GM19372 (cell line): ENCODE data around the gene ARFIP1.
"Not testable (repeated sequence)": the region's sequence is repeated elsewhere in the genome, so short reads cannot be mapped to it uniquely, and the experiment has no call there.

Experiments
- ATAC-seq: cut with Tn5 transposase; IDR thresholded peaks from one replicate; pipeline ENCODE4 v1.9.1; 2021; ENCODE audit warnings: mild to moderate bottlenecking, low read depth, moderate library complexity; ENCODE audit not compliant: unreplicated experiment

Gene ARFIP1

GRCh38 chr4:152836936-152837335 is 57.2 kb downstream of the ARFIP1 start:
- no peak for ATAC-seq

DNA sequence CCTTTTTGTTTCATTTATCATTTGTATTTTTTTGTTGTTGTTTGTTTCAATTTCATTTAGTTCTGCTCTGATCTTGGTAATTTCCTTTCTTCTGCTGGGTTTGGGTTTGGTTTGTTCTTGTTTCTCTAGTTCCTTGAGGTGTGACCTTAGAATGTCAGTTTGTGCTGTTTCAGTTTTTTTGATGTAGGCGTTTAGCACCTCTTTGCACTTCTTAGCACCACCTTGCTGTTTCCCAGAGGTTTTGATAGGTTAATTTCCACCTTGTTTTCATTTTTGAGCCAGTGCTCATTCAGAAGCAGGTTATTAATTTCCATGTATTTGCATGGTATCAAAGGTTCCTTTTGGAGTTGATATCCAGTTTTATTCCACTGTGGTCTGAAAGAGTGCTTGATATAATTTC is 60.0 kb downstream of the ARFIP1 start:
- not testable (repeated sequence) for ATAC-seq

DNA sequence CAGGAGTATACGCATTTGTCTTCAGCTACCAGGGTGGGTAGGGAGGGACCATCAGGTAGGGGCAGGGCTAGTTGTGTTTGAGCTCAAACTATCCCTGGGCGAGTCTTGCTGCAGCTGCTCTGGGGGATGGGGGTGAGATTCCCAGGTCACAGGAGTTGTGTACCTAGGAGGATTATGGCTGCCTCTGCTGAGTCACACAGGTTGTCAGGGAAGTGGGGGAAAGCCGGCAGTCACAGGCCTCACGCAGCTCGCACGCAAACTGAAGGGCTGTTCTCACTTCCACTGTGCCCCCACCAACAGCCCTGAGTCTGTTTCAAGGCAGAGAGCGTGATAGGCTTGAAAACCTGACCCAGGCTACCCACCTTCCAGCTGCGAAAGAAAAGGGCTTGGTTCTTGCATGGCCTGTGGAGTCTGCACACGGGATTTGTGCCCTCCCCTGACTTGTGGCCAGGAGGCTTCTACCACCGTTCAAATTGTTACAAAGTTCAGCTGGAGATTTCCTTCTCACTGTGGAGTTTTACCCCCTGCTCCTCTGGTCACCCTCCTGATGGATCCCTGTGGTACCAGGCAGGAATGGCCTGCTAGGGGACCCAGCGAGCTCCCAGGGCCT is 63.8 kb downstream of the ARFIP1 start:
- ATAC-seq, result no peak

DNA sequence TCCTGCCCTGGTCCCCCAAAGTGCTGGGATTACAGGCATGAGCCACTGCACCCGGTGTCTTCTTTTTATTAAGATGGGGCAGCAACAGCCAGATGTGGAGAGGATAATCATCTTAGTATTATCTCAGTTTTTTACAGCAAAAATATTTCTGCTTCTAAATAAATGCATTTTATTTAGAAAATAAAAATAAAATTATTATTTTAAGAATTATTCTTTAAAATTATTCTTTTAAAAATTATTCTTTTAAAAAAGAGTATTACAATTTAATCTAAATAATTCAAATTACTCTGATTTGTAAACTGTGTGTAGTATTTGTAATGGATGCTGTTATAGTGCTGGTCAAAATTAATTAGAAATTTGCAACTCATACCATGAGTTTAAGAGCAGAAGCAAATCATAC is 67.6 kb downstream of the ARFIP1 start:
- no peak for ATAC-seq

DNA sequence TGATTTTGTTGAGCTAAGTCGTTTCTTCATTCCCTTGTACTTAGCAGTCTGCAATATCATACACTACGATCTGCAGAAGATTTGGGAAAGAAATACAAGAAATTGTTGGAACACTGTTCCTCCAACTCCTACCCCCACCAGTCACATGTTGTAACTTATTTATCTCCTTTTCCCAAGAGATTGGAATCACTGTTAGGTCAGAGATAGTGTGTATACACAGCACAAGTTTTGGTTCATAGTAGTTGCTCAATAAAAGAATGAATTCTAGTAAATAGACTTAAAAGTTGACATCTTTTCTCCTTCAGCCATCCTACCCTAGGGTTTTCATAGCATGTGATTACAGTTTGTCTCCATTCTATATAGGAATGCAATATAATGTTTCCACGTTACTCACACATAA is 68.8 kb downstream of the ARFIP1 start:
- ATAC-seq, result no peak

GRCh38 chr4:152849350-152849749 is 69.6 kb downstream of the ARFIP1 start:
- no peak for ATAC-seq

DNA sequence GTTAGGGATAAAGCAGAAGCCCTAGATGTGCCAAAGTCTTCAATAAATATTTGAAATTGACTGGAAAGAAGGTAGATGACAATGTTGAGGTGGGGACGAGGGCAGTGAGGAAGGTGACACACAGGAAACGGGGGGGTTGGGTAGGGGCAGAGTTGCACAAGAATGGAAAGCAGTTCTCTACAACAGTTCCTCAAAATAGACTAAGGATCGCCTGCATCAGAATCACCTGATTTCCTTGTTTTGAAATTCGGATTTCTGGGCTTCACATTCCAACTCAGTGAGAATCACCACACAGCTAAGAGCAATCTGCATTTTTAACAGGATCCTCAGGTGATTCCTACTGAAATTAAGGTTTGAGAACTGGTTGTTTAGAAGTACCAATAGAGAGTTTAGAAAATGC is 70.6 kb downstream of the ARFIP1 start:
- ATAC-seq, result no peak

DNA sequence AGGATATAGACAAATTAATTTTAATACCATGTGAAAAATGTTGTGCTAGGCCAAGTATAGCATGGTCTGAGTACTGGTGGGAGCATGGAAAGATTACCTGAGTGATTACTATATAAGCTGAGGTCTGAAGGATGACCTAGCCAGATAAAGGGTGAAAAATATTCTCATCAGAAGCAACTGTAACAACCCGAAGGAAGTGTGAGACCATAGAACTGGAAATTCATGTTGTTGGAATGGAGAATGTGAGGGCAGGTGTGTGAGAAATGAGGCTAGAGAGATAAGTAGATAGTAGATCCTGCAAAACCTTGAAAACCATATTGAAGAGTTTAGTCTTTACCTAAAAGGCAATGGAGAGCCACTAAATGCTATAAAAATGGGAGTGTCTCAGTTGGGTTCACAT is 71.5 kb downstream of the ARFIP1 start:
- no peak for ATAC-seq

GRCh38 chr4:152853293-152853692 is 73.5 kb downstream of the ARFIP1 start:
- ATAC-seq, result no peak

GRCh38 chr4:152854016-152854415 is 74.3 kb downstream of the ARFIP1 start:
- ATAC-seq, result not testable (repeated sequence)

GRCh38 chr4:152856960-152857359 is 77.2 kb downstream of the ARFIP1 start:
- no peak for ATAC-seq

DNA sequence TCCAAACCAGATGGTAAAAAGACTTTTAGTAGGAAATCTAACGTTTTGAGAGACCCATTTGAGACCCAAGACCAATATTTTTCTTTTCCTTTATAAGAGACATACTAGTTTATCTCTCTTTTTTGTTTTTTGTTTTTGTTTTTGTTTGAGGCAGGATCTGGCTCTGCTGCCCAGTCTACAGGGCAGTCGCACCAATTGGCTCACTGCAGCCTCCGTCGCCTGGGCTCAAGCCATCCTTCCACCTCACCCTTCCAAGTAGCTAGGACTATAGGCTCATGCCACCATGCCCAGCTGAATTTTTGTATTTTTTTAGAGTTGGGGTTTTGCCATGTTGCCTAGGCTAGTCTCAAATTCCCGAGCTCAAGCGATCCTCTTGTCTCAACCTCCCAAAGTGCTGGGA is 79.2 kb downstream of the ARFIP1 start:
- no peak for ATAC-seq

DNA sequence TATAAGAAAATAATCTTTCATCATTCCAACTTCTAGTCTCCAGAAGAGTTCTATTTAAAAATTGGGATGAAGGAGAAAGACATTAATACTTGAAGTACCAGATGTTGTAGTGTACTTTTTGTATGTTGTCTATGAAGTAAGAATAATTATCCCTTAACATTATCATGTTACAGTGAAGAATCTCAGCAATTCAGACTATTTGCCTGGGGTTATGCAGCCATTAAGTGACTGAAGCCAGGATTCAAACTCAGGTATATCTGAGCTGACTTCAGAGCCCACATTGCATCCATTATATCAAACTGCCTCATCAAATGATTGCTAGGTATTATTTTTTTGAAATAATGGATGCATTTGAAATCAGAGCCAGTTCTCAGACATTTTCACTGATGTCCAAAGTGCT is 80.3 kb downstream of the ARFIP1 start:
- ATAC-seq, result no peak

DNA sequence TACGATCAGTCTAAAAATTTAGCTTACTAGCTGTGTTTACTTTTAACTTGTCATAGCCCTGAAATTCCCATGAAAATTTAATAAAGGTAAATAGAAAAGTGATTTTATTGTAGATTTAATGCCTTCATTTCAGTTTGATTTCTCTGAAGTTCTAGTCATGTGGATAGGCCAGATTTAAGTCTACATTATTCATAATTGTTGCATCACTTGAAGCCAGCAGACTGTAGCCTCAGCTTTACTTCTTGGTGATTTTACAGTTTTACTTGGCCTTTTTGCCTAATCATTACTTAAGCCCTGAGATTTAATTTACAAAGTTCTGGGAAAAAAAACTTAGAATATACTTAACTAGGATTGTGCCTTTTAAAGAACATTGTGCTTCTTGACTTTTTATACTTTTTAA is 82.9 kb downstream of the ARFIP1 start:
- ATAC-seq, result no peak

DNA sequence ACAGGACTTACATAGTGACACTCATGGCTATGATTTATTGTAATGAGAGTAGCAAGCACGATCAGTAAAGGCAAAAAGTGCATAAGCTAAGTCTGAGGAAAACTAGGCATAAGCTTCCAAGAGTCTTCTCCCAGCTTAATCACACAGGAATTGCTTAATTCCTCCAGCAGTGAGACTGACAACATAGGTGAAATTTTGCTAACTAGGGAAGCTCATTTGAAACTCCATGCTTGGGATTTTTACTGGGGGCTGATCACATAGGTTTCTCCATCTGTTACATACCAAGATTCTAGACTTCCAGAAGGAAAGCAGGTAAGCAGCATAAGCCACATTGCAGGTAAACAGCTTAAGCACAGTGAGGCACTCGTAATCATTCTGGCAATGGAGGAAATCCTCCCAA is 84.6 kb downstream of the ARFIP1 start:
- ATAC-seq, result no peak

DNA sequence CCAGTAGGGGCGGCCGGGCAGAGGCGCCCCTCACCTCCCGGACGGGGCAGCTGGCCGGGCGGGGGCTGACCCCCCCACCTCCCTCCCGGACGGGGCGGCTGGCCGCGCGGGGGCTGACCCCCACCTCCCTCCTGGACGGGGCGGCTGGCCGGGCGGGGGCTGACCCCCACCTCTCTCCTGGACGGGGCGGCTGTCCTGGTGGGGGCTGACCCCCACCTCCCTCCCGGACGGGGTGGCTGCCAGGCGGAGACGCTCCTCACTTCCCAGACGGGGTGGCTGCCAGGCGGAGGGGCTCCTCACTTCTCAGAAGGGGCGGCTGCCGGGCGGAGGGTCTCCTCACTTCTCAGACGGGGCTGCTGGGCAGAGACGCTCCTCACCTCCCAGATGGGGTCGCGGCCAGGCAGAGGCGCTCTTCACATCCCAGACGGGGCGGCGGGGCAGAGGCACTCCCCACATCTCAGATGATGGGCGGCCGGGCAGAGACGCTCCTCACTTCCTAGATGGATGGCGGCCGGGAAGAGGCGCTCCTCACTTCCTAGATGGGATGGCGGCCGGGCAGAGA is 86.8 kb downstream of the ARFIP1 start:
- ATAC-seq, result not testable (repeated sequence)

GRCh38 chr4:152870606-152871005 is 90.9 kb downstream of the ARFIP1 start:
- ATAC-seq, result no peak

- ATAC-seq, result no peak
Measured at GRCh38 chr4:152875261-152875660, 95.5 kb downstream of the ARFIP1 start.

DNA sequence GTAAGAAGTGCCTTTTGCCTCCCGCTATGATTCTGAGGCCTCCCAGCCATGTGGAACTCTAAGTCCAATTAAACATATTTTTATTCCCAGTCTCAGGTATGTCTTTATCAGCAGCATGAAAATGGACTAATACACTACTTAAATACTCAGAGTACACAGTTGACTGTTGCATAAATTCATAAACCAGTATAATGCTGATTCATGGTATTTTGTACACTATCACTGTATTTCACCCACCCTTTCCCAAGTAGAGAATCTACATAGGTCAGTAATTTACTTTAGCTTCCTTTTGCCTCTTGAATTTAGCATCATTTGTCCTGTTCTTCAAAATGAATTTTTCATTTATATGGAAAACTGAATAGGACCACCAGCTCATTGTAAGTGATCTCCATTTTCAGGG is 98.1 kb downstream of the ARFIP1 start:
- no peak for ATAC-seq

GRCh38 chr4:152880263-152880662 is 100.5 kb downstream of the ARFIP1 start:
- ATAC-seq, result no peak

DNA sequence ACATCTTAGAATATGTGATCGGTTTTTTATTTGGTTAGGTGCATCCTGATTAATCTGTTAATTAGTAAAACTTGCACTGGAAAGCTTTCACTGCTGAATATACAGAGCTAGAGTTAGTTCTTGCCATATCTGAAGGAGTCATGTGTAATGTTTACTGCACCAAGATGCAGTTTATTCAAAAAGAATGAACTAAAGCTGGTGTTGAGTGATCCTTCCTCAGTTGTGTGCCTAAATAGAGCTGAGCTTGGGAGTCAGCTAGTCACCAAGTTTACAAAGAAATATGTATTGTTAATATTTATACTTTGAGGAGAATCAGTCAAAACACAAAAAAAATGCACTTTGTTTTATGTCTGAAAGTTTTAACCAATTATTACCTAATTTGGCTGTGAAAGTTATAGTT is 102.2 kb downstream of the ARFIP1 start:
- no peak for ATAC-seq

GRCh38 chr4:152885185-152885584 is 105.4 kb downstream of the ARFIP1 start:
- no peak for ATAC-seq

DNA sequence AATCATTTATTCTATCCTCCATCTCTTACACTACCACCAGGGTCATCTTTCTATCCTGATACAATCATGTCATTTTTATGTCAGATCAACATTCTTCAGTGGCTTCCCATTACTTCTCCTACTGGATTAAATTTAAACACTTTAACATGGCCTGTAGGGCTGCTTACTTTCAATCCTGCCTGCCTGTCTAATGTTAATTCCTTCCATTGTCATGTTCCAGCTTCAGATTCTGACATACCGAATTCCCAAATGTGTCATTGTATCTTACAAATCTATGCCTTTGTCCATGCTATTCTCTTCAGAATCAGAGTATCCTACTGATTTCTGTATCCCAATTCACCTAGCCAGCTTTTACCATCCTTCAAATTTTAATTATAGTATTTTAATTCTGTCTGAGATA is 106.4 kb downstream of the ARFIP1 start:
- no peak for ATAC-seq
